Measurements from ENCODE around the gene ZNF326.

- TF ChIP-seq CTCF (conservative IDR thresholded peaks at IDR 0.05; ENCODE audit: low read depth, low read length) = no peak
- no peak for TF ChIP-seq EZH2 (IDR thresholded peaks at IDR 0.05; ENCODE audit: borderline replicate concordance, low read depth, low read length, poor library complexity, severe bottlenecking)
Measured at GRCh38 chr1:89959719-89960118, 35.2 kb upstream of the ZNF326 start.
